Measurements from ENCODE around the gene KDM4C. TPM values are rescaled to one million over a fixed set of nuclear protein-coding genes. Genes with fewer than 3 reads are reported as not detected.

Gene KDM4C
- total RNA-seq, 1 donor from 2014 or later, result 26.6 TPM

- Mint-ChIP-seq H3K27ac (no peak overlapping the region), H3K9me3 (ENCODE audit: low read depth) (peaks cover 3% of the 10 kb centered on the region), H3K27me3 (peaks cover 63% of the 10 kb centered on the region), H3K36me3 (ENCODE audit: insufficient read depth) (no peaks in the 10 kb centered on the region), H3K4me3 (ENCODE audit: low read depth) (no peak overlapping the region), H3K4me1 (ENCODE audit: low read depth) (no peaks in the 10 kb centered on the region)
- DNase-seq (ENCODE audit: low spot score, unreplicated experiment), result no peak
- TF ChIP-seq CTCF (IDR thresholded peaks at IDR 0.05; ENCODE audit: unreplicated experiment), result no peak
Observed at GRCh38 chr9:7205806-7206205, 448.0 kb downstream of the KDM4C start.

- Mint-ChIP-seq H3K27me3 (peaks cover 64% of the 10 kb centered on the region), H3K4me1 (ENCODE audit: low read depth) (no peaks in the 10 kb centered on the region), H3K36me3 (ENCODE audit: insufficient read depth) (no peaks in the 10 kb centered on the region), H3K27ac (no peak overlapping the region), H3K4me3 (ENCODE audit: low read depth) (no peak overlapping the region), H3K9me3 (ENCODE audit: low read depth) (peaks cover 3% of the 10 kb centered on the region)
- DNase-seq (ENCODE audit: low spot score, unreplicated experiment), result no peak
- TF ChIP-seq CTCF (IDR thresholded peaks at IDR 0.05; ENCODE audit: unreplicated experiment), result no peak
Observed at GRCh38 chr9:7206221-7206758, 448.5 kb downstream of the KDM4C start.

- H3K27me3 Mint-ChIP-seq, result peaks cover 79% of the 10 kb centered on the region
- H3K36me3 Mint-ChIP-seq (ENCODE audit: insufficient read depth), result no peaks in the 10 kb centered on the region
- no peak for TF ChIP-seq CTCF (IDR thresholded peaks at IDR 0.05; ENCODE audit: unreplicated experiment)
- H3K4me1 Mint-ChIP-seq (ENCODE audit: low read depth), result no peaks in the 10 kb centered on the region
- H3K27ac Mint-ChIP-seq, result no peak overlapping the region
- H3K9me3 Mint-ChIP-seq (ENCODE audit: low read depth), result no peaks in the 10 kb centered on the region
- no peak for DNase-seq (ENCODE audit: low spot score, unreplicated experiment)
- H3K4me3 Mint-ChIP-seq (ENCODE audit: low read depth), result no peak overlapping the region
Observed at GRCh38 chr9:7209016-7209715, 451.4 kb downstream of the KDM4C start.

- H3K4me1 Mint-ChIP-seq (ENCODE audit: low read depth), result no peaks in the 10 kb centered on the region
- TF ChIP-seq CTCF (IDR thresholded peaks at IDR 0.05; ENCODE audit: unreplicated experiment), result no peak
- H3K27ac Mint-ChIP-seq, result no peak overlapping the region
- no peaks in the 10 kb centered on the region for H3K9me3 Mint-ChIP-seq (ENCODE audit: low read depth)
- H3K4me3 Mint-ChIP-seq (ENCODE audit: low read depth), result no peak overlapping the region
- peaks cover 78% of the 10 kb centered on the region for H3K27me3 Mint-ChIP-seq
- no peaks in the 10 kb centered on the region for H3K36me3 Mint-ChIP-seq (ENCODE audit: insufficient read depth)
- DNase-seq (ENCODE audit: low spot score, unreplicated experiment), result no peak
Observed at GRCh38 chr9:7209990-7210389, 452.2 kb downstream of the KDM4C start.

GRCh38 chr9:7210854-7211637 is 453.3 kb downstream of the KDM4C start:
- H3K9me3 Mint-ChIP-seq (ENCODE audit: low read depth), result no peaks in the 10 kb centered on the region
- DNase-seq (ENCODE audit: low spot score, unreplicated experiment), result no peak
- no peaks in the 10 kb centered on the region for H3K4me1 Mint-ChIP-seq (ENCODE audit: low read depth)
- peaks cover 67% of the 10 kb centered on the region for H3K27me3 Mint-ChIP-seq
- H3K27ac Mint-ChIP-seq, result no peak overlapping the region
- H3K4me3 Mint-ChIP-seq (ENCODE audit: low read depth), result no peak overlapping the region
- H3K36me3 Mint-ChIP-seq (ENCODE audit: insufficient read depth), result no peaks in the 10 kb centered on the region
- TF ChIP-seq CTCF (IDR thresholded peaks at IDR 0.05; ENCODE audit: unreplicated experiment), result no peak
